Stimulated activated CD4-positive, alpha-beta T cell treated with anti-CD3 and anti-CD28 coated beads, TNF-alpha, amount 100 ng/mL, for 1 hour (primary cell): ENCODE data around the gene DUS1L.

Source experiments
- DNase-seq, 3 donors: peaks; one replicate each; pipeline ENCODE4 v3.0.0-alpha.2; 2020; ENCODE audit warnings: low read depth in 3 of 3, low spot score in 1 of 3

The DUS1L gene

GRCh38 chr17:82101301-82101715 lies 35.7 kb upstream of the DUS1L start:
- DNase-seq = no peak

GRCh38 chr17:82100502-82101298 lies 35.1 kb upstream of the DUS1L start:
- DNase-seq = no peak

GRCh38 chr17:82098939-82099763 lies 33.5 kb upstream of the DUS1L start:
- peak in 1 of 3 donors; percentile 29 for DNase-seq

GRCh38 chr17:82098169-82098938 lies 32.8 kb upstream of the DUS1L start, which contains the start of gene FASN:
Gene FASN (minus strand): TSS chr17:82098236. CDS start chr17:82096445, 1,791 bp downstream.
- DNase-seq = peak; percentile 77 to 93 (median 87)

- DNase-seq = no peak
These were observed 32.2 kb upstream of the DUS1L start for GRCh38 chr17:82097919-82098168.

- DNase-seq = no peak
These were observed 31.7 kb upstream of the DUS1L start for GRCh38 chr17:82097184-82097918.

- no peak for DNase-seq
These were observed 31.1 kb upstream of the DUS1L start for GRCh38 chr17:82096709-82097183.

GRCh38 chr17:82095777-82096708 lies 30.4 kb upstream of the DUS1L start:
- DNase-seq = no peak

- no peak for DNase-seq
These were observed 29.6 kb upstream of the DUS1L start for GRCh38 chr17:82094931-82095776.

- DNase-seq = no peak
These were observed 27.6 kb upstream of the DUS1L start for GRCh38 chr17:82092995-82093751.

GRCh38 chr17:82092628-82092994 lies 27.0 kb upstream of the DUS1L start:
- DNase-seq = no peak

GRCh38 chr17:82092094-82092586 lies 26.5 kb upstream of the DUS1L start:
- DNase-seq = no peak

GRCh38 chr17:82091264-82092066 lies 25.9 kb upstream of the DUS1L start:
- DNase-seq = no peak

- no peak for DNase-seq
These were observed 25.1 kb upstream of the DUS1L start for GRCh38 chr17:82090549-82091263.

GRCh38 chr17:82089723-82090548 lies 24.3 kb upstream of the DUS1L start:
- DNase-seq = no peak
